G401 (cell line): ENCODE data around the gene GYS1. TPM values are rescaled to one million over a fixed set of nuclear protein-coding genes. Genes with fewer than 3 reads are reported as not detected.

ENCODE experiments used
- DNase-seq: peaks from one replicate; pipeline ENCODE4 v3.0.0-alpha.2; 2015; ENCODE audit warnings: low spot score
- in situ Hi-C: cut with HindIII; loops from 2 replicates; pipeline ENCODE4 v1.10.0; 2016; ENCODE audit warnings: low sequenced_read_pairs, mixed read lengths
- total RNA-seq: library from RNA; depleted of rRNA; stranded (reverse); fragments of >200 nt; shearing (Covaris generic); gene quantifications from 2 replicates; pipeline ENCODE4 v1.2.3, GENCODE V29; 2014

GYS1 gene
- total RNA-seq, 1 experiment from 2014 or later: 43.2 TPM

DNA sequence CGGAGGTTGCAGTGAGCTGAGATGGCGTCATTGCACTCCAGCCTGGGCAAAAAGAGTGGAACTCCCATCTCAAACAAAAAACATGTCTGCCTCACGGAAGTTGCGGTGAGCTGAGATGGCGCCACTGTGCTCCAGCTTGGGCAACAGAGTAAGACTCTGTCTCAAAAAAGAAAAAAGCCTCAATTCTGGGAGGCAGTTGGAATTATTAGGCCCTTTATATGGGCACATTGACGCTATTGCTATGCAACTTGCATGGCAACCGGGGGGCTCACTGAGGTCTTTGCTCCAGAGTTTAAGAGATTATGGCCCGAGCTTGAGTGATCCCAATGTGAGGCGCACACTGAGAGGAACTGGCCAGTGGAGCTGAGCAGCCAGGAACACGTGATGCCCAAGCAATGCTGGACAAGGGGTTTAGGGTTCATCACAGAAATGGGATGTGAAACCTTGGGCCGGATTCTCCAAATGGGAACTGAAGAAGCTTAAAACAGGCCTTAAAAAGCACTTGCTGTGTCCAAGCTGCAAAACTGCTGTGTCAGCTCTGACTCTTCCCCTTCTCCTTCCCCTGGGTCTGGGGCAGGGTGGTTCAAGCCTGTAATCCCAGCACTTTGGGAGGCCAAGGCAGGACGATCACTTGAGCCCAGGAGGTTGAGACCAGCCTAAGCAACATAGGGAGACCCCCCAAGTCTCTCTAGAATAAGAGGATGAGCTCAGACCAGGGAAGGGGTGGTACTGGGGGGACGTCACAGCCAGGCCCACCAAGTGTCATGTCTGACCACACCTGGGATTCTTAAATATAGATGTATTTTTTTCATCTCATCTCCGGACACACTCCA is 25.5 kb downstream of the GYS1 start:
- in situ Hi-C loops: no loop called here
- peak; percentile 50 for DNase-seq

DNA sequence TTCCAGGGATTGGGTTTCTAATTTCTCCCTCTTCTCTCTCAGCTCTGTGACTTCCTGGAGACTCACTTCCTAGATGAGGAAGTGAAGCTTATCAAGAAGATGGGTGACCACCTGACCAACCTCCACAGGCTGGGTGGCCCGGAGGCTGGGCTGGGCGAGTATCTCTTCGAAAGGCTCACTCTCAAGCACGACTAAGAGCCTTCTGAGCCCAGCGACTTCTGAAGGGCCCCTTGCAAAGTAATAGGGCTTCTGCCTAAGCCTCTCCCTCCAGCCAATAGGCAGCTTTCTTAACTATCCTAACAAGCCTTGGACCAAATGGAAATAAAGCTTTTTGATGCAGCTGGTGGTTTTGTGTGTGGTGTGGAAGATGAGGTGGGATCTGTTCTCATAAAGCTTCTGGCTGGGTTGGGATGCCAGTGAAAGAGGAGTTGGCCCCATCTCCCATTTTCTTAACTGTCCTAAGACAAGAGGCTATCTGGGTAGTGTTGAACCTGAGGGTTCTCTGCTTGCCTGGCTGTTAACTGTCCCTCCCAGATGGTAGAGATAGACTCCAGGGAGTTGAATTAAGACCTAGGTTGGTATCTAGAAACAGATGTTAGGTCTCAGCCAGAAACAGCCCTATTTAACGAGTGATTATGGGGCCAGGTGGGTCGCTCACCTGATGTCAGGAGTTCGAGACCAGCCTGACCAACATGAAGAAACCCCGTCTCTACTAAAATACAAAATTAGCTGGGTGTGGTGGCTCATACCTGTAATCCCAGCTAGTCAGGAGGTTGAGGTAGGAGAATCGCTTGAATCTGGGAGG is 26.4 kb downstream of the GYS1 start:
- DNase-seq: no peak
- in situ Hi-C loops: no loop called here

DNA sequence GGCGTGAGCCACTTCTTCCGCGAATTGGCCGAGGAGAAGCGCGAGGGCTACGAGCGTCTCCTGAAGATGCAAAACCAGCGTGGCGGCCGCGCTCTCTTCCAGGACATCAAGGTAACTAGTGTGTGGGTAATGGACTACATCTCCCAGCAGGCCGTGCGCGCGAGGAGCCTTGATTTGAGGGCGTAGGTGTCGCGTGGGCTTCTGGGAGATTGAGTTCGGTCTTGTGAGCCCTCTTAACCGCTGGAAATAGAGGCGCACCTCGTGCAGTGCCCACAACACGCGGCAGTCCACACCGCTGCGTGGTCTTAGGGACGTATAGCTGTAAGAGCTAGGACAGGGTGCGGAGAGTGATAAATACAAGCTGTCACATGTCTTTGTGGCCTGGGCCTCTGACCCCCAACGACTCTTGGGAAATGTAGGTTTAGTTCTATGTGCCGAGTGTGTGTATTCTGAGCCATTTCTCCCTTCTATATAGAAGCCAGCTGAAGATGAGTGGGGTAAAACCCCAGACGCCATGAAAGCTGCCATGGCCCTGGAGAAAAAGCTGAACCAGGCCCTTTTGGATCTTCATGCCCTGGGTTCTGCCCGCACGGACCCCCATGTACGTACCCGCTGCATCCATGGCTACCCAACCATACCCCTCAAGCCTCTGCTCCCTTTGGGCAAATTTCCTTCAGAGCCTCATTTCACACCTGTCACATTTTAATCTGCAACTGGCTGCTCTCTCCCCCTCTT is 27.1 kb downstream of the GYS1 start:
- DNase-seq: peak; percentile 96
- in situ Hi-C loops: no loop called here

DNA sequence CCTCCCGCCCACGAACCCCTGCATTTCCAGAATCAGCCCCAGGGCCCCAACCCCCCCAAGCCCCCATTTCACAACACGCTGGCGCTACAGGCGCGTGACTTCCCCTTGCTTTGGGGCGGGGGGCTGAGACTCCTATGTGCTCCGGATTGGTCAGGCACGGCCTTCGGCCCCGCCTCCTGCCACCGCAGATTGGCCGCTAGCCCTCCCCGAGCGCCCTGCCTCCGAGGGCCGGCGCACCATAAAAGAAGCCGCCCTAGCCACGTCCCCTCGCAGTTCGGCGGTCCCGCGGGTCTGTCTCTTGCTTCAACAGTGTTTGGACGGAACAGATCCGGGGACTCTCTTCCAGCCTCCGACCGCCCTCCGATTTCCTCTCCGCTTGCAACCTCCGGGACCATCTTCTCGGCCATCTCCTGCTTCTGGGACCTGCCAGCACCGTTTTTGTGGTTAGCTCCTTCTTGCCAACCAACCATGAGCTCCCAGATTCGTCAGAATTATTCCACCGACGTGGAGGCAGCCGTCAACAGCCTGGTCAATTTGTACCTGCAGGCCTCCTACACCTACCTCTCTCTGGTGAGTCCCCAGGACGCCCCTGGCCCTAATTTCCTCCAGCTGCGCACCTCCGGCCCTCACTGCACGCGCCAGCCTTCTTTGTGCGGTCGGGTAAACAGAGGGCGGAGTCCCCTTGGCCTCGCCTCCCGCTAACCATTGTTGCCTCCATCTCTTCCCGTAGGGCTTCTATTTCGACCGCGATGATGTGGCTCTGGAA is 27.9 kb downstream of the GYS1 start, which contains the start of gene FTL:
Gene FTL (plus strand): TSS at position 270 of the 766 bp plus-strand sequence. CDS start 199 bp downstream, at position 469.
- in situ Hi-C loops: no loop called here
- peak; percentile 98 for DNase-seq

DNA sequence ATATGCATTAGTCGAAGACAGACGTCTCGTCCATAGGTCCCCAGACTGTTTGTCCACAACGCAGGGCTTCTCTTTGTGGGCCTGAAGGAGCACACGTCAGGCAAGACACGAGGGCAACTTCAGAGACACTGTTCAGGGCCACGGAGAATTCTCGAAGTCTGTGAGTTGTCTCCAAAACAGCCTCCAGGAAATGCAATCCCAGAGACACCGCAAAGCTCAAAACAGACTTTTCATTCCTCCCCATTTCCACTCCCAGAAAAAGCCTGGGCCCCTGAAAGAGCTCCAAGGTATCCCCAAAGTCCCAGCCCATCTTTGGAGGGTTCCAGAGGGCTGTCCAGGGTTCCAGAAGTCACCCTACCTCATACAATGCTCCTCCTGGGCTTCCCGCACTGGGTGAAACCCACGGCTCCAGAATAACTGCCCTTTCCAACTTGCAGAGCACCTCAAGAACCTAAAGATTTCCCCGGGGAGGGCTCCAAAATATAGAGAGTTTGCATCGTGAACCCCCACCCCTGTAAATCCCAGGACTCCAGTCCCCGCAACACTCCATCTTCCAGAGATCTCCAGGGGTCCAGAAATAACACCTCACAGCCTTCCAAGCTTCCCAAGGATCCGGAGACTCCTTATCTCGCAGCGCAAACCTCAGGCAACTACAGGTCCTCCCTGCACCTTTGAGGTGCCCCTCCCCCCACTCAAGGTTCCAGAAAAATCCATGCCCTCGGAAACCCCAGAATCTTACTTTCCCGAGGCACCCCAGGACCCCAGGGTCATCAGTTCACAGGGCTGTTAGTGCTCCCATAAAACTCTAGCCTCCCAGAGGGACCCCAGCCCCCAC is 28.7 kb downstream of the GYS1 start:
- in situ Hi-C loops: no loop called here
- DNase-seq: peak; percentile 63

DNA sequence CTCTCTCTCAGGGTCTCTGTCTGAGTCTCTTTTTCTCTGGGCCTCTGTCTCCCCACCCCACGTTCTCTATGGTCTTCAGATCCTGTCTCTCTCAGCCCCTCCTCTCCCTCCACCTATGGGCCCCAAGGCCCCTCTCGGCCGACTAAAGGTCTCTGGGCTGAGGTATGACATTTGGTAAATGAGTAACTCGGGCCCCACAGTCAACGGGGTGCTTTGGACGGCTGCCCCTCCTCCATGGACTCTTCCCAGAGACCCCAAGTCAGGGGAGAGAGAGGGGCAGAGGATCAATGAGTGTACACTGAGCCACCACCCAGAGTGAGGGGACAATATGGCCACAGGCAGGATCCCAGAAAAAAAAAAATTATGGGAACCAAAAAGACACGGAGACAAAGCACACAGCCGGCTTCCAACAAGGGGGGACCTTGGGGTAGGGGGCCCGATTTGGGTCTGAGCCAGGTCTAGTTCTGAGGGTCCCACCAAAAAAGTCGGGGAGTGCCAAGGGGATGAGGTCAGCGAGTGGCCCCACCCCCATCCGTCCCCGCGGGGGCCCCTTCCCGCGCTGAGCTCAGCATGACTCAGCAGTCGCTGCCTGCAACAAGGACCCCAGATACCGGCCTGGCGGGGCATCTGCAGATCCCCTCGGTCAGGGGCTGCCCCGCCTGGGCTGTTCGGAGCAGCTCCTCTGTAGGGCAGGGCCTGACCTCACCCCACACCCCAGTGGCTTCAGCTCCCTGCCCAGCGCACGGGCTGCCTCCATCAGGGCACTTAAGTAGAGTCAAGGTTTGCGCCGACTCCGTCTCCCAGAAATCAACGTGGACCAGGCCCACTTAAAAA is 29.5 kb downstream of the GYS1 start:
- in situ Hi-C loops: no loop called here
- peak; percentile 49 for DNase-seq

DNA sequence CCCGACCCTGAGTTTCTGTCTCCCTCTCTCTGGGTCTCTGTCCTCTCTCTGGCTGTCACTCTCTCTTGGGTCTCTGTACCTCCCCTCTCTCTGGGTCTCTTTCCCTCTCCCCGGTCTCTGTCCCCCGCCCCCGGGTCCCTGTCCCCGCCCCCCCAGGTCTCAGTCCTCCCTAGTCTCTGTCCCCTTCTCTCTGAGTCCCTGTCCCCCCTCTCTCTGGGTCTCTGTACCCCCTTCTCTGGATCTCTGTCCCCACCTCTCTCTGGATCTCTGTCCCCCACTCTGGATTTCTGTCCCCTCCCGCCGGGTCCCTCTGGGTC is 30.3 kb downstream of the GYS1 start:
- DNase-seq: no peak
- in situ Hi-C loops: no loop called here

DNA sequence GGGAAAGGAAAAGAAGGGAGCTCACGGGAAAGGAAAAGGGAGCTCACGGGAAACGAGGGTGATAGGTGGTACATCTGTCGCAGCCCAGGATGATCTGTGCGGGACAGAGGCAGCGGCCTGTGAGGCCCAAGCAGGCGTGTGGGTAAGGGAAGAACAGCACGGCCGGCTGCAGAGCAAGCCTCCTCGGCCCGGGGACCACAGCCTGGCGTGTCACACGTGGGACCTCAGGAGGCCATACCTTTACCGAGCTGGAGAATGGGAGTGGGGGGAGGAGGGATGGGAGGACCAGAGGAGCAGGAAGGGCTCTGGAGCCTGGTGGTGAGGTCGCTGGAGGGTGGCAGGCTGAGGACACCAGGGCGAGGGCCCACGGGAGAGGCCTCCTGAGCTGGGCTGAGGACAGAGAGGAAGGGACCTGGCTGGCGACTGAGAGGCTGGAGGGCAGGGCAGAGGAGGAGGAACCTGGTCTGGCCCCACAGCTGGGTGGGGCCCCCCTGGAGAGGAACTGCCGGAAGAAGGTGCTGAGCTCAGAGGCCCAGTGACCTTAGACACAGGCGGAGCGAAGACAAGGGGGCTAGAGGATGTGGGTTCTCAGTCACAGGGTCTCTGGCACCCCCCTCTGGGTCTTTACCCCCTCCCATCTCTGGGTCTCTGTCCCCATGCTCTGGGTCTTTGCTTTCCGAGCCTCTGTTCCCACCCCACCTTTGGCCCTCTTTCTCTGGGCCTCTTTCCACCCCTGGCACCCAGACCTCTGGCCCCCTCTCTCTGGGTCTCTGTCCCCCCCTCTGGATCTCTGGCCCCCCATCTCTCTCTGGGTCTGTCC is 30.9 kb downstream of the GYS1 start:
- DNase-seq: peak; percentile 29
- in situ Hi-C loops: no loop called here

DNA sequence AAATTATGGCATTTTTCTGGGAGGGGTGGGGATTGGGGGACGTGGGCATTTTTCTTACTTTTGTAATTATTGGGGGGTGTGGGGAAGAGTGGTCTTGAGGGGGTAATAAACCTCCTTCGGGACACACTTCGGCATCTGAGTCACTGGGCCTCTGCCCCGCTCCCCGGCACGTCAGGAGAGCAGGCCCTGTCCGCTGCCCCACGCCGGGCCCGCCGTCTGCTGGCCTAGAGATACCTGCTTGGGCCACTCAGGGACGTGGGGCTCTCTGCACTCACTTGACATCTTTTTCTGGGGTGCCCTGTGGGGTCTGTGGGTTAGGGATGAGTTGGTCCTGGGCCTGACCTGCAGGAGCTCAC is 31.5 kb downstream of the GYS1 start:
- no peak for DNase-seq
- in situ Hi-C loops: no loop called here

DNA sequence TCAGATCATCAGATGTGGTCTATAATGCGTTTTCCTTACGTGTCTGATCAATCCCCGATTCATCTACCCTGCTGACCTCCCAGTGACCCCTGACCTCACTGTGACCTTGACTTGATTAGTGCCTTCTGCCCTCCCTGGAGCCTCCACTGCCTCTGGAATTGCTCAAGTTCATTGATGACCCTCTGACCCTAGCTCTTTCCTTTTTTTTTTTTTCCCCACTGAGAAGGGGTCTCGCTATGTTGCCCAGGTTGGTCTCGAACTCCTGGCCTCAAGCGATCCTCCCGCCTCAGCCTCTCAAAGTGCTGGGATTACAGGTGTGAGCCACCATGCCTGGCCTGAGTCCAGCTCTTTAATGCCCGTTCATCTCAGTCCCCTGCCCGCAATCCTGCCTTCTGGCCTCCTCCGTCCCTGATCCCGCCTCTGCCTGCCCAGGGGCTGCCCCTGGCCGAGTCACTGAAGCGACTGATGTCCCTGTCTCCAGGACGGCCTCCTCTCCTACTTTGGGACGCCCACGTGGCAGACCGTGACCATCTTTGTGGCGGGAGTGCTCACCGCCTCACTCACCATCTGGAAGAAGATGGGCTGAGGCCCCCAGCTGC is 32.0 kb downstream of the GYS1 start:
- in situ Hi-C loops: no loop called here
- DNase-seq: no peak

DNA sequence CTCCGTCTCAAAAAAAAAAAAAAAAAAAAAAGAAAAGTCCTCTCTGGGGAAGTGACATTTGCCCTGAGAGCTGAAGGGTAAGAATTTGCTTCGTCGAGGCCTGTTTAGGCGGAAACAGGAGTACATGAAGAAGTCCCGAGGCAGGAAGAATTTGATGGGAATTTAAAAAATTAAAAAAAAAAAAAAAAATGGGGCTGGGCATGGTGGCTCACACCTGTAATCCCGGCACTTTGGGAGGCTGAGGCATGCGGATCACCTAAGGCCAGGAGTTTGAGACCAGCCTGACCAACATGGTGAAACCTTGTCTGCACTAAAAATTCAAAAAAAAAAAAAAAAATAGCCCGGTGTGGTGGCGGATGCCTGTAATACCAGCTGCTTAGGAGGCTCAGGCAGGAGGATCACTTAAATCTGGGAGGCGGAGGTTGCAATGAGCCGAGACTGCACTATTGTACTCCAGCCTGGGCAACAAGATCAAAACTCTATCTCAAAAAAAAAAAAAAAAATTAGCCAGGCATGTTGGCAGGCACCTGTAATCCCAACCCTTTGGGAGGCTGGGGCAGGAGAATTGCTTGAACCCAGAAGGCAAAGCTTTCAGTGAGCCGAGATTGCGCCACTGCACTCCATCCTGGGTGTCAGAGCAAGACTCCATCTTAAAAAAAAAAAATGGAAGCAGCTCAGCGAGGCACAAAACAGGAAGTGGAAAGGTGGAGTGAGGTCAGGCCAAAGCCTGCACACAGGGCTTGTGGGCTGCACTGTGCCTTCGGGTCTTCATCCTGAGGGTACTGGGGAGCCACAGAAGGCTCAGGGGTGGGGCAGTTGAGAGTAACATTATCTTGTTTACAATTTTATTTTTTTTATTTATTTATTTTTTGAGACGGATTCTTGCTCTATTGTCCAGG is 33.5 kb downstream of the GYS1 start:
- no peak for DNase-seq

DNA sequence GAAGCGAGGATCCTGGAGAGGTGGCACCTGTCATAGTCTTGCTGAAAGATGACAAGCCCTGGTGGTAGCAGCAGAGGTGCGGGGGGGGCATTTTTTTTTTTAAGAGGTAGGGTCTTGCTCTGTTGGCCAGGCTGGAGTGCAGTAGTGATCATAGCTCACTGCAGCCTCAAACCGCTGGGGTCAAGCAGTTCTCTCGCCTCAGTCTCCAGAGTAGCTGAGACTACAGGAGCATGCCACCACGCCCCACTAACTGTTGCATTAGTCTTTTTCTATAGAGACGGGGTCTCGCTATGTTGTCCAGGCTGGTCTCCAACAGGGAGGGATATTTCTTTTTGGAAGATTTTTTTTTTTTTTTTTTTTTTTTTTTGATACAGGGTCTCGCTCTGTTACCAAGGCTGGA is 35.1 kb downstream of the GYS1 start:
- in situ Hi-C loops: no loop called here
- DNase-seq: no peak

More for the DNA sequence above, 33.5 kb downstream of the GYS1 start:
- in situ Hi-C loops: no loop called here

DNA sequence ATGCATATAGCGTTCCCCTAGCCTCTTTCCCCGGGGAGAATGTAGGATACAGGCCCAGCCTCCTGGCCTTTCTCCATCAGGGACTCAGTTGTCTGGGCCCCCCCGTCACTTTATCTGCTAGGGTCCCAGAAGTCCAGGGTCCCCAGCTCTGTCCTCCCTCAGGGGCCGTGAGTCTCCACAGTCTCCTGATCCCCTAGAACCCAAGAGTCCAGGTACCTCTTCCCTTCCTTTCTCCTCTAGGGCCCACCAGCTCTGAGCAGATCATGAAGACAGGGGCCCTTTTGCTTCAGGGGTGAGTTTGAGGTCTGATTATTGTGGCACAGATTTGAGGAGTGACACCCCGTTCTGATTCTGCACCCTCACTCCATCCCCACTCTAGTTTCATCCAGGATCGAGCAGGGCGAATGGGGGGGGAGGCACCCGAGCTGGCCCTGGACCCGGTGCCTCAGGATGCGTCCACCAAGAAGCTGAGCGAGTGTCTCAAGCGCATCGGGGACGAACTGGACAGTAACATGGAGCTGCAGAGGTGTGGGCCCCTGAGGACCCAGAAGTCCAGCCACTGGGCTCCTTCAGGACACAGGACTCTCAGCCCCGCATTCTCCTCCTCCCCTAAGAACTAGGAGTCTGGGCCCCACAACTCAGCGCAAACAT is 37.7 kb downstream of the GYS1 start:
- in situ Hi-C loops: no loop called here
- no peak for DNase-seq

DNA sequence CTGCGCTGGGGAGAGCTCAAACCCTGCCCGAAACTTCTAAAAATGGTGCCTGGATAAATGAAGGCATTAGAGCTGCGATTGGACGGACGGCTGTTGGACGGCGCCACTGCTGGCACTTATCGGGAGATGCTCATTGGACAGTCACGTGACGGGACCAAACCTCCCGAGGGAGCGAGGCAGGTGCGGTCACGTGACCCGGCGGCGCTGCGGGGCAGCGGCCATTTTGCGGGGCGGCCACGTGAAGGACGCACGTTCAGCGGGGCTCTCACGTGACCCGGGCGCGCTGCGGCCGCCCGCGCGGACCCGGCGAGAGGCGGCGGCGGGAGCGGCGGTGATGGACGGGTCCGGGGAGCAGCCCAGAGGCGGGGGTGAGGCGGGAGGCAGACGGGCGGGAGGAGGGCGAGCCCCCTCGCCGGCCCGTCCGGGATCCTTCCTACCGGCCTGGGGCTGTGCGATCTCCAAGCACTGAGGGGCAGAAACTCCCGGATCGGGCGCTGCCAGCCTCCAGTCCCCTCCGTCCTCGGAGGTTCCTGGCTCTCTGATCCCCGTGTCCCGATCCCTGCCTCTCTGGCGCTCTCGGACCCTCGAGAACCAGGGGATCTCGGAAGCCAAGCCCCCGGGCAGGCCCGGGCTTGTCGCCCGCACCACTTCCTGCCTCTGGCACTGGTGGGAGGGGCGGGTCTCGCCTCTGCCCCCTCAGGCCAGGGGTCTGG is 38.4 kb downstream of the GYS1 start, which contains the start of gene BAX:
Gene BAX (plus strand): TSS at position 281 of the 713 bp plus-strand sequence. CDS start 54 bp downstream, at position 335.
- in situ Hi-C loops: no loop called here
- peak; percentile 97 for DNase-seq
